Stimulated activated CD8-positive, alpha-beta memory T cell treated with anti-CD3 and anti-CD28 coated beads, Interleukin-12 subunit alpha, Interleukin-12 subunit beta, amount 100 ng/mL, for 24 hours (primary cell): Measurements from ENCODE around the gene TAC3.
"Not testable (repeated sequence)": the region's sequence is repeated elsewhere in the genome, so short reads cannot be mapped to it uniquely, and the experiment has no call there.

Experiments
- DNase-seq: peaks from one replicate; pipeline ENCODE4 v3.0.0-alpha.2; 2020; ENCODE audit errors: extremely low read depth

The TAC3 gene

DNA sequence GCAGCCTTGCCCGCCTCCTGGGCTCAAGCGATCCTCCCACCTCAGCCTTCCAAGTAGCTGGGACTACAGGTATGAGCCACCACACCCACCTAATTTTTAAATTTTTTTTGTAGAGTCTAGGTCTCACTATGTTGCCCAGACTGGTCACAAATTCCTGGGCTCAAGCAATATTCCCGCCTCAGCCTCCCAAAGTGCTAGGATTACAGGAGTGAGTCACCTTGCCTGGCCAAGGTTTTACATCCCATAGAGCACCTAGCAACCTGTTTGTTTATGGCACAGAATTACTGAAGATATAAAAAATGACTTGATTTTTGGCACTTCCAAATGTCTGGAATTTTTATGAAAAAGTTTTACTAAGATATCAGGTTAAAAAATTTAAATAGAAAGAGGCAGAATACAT lies 17.1 kb upstream of the TAC3 start:
- no peak for DNase-seq

DNA sequence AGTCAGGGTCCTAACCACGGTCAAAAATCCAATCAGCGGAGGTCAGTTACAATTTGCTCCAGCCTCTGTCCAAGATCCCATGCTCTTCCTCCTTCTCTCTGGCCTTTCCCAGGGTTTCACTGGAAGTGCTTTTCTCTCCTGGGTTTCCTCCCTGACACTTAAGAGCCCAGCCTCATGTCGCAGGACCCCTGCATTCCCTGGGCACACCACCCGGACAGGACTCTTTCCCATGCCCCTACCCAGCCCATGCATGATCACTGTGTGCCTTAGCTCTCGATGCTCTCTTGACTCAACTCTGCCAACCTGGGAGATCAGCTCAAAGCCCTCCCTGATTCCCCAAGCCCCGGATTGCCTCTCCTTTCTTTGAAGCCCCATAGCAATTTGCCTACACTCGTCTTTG lies 15.5 kb upstream of the TAC3 start:
- DNase-seq: no peak

DNA sequence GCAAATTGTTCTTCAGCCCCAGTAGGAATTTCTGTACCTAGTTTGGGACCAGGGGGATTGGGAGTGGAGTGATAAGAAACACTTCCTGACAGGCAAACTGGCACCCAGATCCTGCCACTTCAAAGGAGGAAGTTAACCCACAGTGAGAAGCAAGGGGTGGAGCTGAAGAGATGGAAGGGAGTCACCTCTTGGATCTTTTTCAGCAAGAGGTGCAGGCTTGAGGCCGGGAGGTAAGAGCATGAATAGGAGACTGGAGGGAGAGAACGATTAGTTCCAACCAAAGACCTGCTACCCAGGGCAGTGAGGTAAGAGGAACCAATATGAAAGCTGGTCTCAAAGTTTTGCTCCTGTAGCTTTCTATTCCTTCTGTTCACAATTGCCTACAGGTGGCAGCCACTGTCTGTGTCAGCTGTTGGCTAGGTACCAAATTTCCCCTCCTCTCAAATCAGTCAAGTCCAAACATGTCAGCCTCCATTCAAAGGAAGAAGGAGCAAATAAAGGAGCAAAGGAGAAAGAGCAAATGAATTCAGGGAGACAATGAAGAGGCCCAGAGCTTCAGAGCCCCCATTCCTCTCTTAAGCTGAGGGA lies 14.9 kb upstream of the TAC3 start:
- no peak for DNase-seq

DNA sequence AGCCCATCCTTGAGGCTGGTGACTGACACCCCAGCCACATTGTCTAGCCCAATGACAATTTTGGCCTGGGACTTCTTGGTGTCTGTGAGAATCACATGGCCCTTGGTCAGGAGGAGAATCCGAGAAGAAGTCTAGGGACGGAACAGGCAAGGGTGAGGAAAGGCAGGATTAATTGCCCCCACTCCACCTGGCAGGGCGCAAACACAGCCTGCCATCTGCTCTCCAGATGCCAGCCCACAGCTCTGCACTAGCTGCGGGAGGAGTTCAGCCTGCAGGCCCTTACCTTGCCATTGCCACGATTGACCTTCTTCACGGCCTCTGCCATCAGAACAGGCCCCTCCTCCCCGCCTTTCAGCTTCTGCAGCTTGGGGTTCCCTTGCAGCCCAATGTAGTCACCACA lies 13.1 kb upstream of the TAC3 start:
- DNase-seq: no peak

DNA sequence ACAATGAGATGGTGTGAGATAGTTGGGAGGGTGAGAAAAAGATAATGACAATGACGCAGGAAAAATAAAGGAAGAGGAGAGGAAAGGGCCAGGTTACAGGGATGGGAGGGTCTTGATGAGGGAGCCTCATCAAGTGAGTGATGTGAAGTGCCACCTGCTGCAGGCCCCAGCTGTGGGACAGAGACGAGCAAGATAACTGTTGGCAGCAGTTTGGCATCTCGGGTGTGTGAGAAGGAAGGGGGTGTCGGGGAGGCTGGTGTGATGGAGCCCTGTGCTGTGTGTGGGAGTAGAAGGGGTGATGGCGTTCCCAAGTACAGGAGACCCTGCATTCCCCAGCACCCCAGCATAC lies 11.4 kb upstream of the TAC3 start:
- DNase-seq: no peak

DNA sequence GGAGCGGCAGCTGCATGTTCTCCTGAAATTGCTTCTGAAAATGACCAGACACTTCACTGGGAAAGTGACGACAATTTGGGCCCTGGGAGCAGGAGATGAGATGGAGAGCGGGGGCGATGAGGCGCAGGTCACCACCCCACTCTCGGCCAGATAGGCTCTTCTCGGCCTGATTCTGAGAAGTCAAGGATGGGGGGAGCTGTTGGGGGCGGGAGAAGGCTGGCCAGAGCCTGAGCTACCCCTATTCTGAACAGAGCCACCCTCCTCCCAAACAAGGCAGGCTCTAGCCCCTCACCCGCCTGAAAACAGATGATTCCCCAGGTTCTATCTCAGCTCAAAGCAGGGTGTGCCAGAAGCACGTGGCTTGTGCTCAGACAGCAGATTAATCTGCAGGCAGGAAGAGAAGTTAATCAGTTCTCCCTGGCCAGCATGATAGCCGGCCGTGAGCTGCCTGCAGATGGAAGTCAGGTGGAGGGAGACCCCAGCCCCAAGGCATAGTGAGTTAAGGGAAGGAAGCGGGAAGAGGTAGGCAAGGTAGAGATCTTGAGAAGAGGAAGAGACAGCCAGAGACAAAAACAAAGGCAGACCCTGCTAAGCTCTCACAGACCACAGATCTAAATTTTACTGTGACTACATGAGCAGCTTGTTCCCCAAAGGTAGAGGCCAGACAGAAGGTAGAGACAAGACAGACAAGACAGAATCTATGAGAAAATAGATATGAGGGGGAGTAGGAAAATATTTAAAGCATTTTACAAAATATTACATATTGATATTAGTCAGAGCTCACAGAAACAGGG lies 10.9 kb upstream of the TAC3 start:
- no peak for DNase-seq

DNA sequence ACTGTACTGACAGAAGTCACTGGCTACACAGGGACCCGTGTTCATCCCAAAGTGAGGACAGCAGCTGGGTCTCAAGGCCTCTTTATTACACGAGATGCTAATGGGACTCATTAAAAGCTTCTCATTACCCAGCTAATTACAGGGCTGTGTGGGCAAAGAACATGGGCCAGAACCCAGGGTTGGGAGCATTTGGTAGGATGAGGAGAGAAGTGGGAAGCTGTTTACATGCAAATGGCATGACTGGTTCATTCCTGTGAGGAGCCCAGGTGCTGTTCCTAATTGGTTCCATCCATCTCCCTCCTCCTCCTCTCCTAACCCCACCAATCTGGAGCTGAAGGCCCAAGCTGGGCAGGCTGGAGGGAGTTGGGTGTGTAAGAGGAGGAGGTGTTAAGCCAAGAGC lies 8.9 kb upstream of the TAC3 start:
- no peak for DNase-seq

DNA sequence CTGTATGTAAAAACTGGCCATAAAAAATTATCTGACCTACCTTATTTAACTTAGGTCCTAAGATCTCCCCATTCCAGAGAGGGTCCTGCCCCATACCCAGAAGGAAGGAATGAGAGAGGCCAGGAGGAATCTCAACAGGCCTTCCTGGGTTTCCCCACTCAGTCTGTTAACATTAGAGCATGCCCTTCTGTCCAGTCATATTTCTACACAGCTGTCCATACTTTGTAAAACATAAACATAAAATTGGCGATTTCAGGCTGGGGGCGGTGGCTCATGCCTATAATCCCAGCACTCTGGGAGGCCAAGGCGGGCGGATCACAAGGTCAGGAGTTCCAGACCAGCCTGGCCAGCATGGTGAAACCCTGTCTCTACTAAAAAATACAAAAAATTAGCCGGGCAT lies 6.0 kb upstream of the TAC3 start:
- DNase-seq: not testable (repeated sequence)

DNA sequence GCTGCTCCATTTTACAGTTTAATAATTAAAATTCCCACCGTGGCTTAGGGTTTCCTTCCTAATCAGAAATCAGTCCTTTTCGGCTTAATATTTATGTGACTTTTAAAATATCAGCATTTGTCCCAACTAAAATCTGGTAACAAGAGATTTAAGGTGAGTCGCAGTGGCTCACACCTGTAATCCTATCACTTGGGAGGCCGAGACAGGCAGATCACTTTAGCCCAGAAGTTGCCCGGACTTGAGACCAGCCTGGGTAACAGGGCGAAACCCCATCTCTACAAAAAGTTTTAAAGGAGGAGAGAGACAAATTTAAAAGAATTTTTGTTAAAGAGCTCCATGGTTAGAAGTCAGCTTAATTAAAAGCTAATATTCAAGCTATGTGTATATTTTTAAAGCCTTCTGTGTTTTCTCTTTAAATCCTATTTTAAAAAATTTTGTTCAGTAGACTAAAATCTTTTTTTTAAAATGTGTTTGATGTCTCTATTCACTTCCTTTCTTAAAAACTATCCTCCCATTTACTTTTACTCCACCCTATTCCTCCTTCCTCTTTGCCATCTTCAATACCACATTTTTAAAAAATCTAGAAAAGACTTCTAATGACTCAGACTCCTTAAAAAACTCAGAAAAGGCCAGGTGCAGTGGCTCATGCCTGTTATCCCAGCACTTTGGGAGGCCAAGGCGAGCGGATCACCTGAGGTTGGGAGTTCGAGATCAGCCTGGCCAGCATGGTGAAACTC lies 3.8 kb upstream of the TAC3 start:
- DNase-seq: no peak

DNA sequence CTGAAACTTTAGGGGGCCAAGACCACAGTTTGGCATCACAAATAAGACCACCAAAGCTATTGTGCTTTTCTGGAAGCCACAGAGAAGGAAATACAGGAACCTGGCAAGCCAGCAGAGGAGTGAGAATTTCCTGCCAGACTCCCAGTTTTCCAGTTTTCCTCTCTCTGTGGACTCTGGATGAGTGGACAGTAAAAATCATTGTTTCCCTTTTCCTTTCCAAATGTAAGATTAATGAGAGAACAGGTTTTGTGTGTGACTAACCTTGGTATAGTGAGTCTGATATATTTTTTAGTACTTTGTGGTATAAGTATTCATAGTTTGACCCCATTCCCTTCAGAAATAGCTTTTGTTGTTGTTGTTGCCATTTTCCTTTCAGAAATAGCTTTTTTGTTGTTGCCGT lies 2.6 kb upstream of the TAC3 start:
- DNase-seq: no peak

DNA sequence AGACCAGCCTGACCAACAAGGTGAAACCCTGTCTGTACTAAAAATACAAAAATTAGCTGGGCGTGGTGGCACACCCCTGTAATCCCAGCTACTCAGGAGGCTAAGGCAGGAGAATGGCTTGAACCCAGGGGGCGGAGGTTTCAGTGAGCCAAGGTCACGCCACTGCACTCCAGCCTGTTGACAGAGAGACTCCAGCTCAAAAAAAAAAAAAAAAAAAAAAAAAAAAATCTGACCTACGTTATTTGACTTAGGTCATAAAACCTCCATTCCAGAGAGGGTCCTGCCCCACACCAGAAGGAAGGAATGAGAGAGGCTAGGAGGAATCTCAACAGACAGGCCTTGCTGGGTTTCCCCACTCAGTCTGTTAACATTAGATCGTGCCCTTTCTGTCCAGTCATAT lies 2.0 kb upstream of the TAC3 start:
- not testable (repeated sequence) for DNase-seq

DNA sequence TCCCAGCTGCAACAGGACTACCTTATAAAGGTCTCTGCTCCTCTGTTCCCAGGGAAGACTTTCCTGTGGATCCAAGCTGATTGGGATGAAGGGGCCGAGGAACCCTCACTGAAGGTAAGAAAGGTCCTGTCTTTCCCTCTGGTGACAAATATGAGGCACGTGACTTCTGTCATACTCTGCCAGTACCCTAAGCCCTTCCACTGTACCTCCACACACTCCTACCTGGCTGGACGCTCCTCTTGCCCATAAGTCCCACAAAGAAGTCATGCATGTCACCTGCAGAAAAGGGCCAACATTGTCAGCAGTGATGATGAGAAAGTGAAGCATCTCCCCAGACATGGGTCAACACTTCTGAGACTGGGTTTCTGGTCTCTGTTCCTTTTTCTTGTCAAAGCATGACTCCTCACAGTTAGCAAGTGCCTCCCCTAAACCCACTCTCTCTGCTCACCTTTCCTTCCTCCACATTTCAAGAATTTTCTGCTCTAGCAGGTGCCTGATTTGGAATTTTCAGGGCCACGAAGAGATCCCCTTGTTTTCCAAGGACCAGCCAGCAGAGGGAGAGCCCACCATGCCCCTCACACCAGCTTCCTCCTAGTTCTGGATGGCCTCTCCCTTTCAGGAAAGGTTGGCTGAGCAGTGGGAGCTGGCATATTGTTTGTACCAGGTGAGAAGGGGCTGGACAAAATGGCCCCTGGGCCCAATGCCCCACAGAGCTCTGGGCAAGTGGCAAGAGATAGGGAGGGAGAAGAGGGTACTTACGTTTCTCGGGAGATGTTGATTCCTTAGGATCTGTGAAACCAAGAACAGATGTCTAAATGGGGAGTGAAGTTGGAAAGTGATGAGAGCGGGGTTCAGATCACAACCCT lies 3.5 kb downstream of the TAC3 start:
- DNase-seq: no peak

DNA sequence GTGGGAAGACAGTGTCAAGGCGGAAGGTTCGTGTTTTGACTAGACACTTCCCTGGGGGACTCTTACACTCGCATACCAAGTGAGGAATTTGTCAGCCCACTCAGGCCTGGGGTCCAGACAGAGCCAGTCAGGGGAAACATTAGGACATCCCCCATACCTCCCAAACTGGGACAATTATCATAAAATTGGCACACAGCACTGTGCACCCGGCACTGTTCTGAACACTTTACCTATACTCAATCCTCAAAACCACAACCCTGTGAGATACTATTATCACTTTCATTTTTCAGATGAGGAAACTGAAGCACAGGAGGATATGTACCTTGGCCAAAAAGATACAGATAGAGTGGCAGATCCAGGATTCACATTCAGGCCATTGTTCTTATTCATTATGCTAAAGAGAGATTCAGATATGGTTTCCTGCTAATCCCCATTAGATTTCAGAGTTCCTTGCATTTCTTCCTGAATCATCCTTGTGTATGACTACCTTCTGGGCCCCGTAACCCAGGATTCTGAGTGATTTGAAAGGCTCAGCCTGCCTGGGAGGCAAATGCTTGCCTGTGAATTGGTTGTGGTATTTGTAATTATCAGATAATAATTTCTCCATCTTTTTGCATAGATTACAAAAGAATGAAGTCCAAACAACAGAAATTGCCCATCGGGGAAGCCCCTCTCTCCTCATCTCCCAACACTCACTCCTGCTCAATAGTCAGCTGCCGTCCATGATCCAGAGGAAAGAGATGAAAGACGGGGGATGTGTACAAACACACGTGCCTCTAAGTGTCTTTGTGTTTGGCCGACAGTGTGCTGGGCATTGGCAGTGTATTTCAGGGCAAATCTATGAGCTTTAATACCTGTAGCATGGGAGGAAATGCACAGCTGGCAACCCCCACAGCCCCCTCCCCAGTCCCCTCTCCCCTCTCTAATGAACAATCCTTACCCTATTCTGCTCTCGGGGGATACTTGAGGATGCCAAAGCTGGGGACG lies 4.6 kb downstream of the TAC3 start:
- DNase-seq: no peak

DNA sequence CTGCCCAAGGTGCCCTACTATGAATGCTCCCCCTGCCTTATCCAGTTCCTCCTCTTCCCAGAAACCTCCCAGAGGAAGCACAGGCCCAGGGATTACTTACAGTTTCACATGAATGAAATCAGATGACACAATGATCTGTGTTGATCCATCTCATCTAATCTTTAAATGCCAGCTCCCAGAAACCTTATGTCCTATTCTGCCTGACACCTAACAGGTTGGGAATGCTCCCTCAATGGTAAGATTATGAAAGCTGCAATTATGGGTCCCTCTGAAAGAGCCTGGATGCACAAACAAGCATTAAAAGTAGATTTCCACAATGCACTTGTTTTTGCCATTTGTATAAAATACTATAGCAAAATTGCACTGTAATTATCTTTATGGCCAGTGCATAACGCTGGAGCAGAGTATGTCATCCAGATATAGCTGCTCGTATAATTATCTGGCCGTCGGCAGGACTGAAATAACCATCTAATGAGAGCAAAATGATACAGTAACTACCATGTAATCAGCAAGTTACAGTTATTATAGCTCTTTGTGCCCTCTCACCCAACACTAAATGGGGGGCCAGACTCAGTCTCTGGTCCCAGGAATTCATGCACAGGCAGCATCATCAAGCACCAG lies 5.6 kb downstream of the TAC3 start:
- DNase-seq: no peak

DNA sequence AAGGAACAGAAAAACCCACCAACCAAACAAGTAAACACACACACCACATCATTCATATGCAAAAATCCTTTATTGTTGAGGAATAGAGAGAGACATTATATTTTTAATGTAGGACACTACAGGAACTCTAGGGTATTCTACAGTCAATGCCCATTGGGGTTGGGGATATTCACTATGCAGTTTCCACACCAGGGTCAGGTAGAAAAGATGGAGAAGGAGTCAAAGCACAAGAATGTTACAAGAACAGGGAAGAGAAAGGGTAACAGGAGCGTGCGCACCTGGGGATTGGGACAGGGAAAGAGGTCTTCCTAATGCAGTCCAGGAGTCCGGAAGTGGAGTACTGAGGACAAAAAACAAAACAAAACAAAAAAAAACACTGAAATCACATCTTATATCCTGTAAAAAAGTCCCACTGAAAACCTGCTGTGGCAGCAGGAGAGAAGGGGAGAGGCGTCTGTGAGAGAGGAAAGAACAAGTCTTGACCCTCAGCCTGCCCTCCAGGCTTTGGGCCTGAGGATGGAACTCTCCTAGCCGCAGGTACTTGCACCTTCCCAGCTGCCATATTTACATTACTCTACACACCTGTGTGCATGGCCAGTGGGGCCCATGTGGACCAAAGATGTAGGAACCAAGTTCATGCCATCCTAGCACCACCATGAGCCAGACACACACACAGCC lies 6.2 kb downstream of the TAC3 start:
- DNase-seq: no peak

DNA sequence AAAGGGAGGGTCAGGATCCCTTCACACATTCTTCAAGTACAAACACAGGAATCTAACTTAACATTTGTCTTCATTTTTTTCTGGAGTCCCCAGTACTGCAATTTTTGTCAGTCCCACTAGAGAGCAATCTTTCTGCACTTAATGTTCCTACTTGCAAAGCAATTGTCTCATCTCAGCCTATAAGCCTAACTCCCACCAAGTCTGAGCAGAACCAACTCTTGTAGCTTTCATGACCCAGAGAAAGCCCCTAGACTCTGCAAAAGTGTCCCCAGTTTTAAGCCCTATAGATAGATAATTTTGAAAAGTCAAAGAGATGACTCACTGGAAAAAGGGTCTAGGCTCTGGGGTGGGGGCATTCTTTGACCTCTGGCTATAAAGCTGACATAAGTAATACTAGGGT lies 8.2 kb downstream of the TAC3 start:
- DNase-seq: no peak

DNA sequence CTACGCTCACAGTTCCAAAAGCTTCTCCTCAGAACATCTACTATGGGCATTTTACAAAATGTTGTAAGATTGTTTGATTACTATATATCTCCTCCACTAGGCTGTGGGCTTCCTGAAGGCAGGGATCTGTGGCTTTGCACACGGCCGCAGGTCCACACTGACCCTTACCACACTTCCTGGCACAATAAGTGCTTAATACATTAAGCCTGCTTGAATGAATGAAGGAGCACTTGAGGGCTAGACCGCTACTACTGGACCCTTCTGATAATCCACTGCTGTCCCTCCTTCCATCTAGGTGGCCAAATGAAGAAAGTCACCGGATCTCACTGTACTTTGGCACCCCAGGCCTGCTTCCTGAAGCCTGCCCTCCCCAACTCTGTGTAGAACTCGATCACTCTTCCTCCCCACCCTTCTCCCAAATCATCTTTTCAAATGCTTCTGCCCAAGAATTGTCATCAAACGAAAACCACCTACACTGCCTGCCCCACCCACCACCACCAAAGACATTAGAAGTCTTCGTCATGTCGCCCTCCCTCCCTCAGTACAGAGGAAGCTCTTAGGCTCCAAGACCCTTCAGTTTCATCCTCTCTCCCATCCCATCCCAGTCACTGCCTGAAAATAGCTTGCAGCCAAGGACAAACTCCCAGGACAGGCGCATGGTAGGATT lies 9.4 kb downstream of the TAC3 start:
- no peak for DNase-seq

DNA sequence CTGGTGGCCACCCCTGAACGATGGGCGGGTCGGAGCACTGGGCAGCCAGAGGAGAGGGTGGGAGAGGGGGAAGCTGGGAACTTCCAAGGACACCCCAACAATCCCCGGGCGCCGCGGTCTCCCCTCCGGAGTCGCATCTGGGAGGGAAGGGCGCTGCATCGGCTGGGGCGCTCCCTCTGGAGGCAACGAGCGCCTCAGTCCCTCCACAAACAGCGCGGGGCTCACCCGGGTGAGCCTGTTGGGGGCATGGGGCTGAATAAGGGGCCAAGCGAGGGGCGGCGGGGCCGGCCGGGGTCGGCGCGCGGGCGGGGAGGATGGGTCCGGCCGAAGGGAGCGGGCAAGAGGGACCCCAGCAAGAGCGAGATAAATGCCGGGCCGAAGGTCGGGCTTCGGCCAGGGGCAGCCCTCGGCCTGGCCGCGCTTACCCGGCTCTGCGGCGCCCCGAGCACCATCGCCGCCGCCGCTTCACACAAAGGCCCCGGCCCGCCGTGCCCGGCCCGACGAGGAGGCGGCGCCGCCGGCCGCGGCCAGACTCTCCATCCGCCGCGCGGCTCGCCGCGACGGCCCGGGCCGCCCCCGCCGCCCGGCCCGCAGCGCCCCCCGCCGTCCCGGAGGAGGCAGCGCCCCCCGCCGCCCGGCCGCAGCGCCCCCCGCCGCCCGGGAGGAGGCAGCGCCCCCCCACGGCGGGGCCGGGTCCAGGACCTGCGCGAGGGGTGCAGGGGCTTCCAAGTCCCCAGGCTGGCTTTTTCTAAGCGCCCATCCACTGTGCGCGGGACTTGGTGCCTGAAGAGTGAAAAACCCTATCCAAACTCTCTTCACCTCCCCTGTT lies 10.1 kb downstream of the TAC3 start, which contains the start of gene ZBTB39:
ZBTB39 (minus strand) TSS at position 567 of the 829 bp plus-strand sequence. CDS start 1,629 bp downstream, outside the sequence.
- DNase-seq: no peak
